ENCODE results near the gene AHNAK2.

DNA sequence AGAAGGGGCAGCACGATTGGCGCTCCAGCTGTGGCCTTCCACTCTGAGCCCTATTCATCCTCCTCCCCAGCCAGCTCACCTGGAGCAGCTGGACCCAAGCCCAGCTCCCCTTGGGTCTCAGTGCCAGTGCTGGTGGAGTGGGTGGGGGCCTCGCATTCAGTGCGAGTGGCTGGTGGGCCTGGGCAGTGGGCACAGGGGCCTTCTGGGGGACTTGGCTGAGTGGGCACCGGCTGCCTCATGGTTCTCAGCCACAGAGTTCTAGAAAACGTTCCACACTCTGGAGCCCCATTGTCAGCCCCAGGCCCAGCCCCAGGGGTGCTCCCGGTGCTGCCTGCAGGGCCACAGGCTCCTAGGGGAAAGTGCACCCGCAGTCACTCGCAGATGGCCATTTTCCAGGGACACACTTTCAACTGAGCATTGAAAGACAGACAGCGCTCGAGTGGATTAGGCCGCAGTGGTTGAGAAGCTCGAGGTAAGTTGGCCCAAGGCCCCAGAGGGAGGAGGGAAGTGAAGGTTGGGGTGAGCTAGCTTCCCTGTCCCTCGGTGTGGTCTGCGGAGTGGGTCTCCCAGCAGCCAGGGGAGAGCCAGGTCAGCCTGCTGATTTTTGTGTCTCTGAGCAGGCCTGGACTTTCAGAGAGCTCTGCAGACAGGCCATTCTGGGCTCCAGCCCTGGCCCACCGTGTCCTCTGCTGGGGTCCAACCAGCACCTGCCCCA, 11.2 kb upstream of the AHNAK2 start:
- TF ChIP-seq, protein P1, sequence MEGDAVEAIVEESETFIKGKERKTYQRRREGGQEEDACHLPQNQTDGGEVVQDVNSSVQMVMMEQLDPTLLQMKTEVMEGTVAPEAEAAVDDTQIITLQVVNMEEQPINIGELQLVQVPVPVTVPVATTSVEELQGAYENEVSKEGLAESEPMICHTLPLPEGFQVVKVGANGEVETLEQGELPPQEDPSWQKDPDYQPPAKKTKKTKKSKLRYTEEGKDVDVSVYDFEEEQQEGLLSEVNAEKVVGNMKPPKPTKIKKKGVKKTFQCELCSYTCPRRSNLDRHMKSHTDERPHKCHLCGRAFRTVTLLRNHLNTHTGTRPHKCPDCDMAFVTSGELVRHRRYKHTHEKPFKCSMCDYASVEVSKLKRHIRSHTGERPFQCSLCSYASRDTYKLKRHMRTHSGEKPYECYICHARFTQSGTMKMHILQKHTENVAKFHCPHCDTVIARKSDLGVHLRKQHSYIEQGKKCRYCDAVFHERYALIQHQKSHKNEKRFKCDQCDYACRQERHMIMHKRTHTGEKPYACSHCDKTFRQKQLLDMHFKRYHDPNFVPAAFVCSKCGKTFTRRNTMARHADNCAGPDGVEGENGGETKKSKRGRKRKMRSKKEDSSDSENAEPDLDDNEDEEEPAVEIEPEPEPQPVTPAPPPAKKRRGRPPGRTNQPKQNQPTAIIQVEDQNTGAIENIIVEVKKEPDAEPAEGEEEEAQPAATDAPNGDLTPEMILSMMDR (IDR thresholded peaks at IDR 0.05) = no peak
- TF ChIP-seq POLR2A (IDR thresholded peaks at IDR 0.05) = no peak
